ENCODE data around the gene RBFOX2.
"Not testable (repeated sequence)": the region's sequence is repeated elsewhere in the genome, so short reads cannot be mapped to it uniquely, and the experiment has no call there.

RBFOX2 gene

GRCh38 chr22:35721960-35722359, 306.7 kb downstream of the RBFOX2 start:
- no peak overlapping the region for H3K4me3 ChIP-seq (ENCODE audit: low read length)
- no peak overlapping the region for H3K9ac ChIP-seq (ENCODE audit: low read length)
- no peaks in the 10 kb centered on the region for H3K36me3 ChIP-seq (ENCODE audit: control insufficient read depth, insufficient read depth, low read length)
- no peak overlapping the region for H3K27ac ChIP-seq (ENCODE audit: low read depth, low read length)
- H3K27me3 ChIP-seq (ENCODE audit: control insufficient read depth, insufficient read depth, low read length) = no peaks in the 10 kb centered on the region
- H3K4me1 ChIP-seq (ENCODE audit: control insufficient read depth, insufficient read depth, low read length) = no peaks in the 10 kb centered on the region

DNA sequence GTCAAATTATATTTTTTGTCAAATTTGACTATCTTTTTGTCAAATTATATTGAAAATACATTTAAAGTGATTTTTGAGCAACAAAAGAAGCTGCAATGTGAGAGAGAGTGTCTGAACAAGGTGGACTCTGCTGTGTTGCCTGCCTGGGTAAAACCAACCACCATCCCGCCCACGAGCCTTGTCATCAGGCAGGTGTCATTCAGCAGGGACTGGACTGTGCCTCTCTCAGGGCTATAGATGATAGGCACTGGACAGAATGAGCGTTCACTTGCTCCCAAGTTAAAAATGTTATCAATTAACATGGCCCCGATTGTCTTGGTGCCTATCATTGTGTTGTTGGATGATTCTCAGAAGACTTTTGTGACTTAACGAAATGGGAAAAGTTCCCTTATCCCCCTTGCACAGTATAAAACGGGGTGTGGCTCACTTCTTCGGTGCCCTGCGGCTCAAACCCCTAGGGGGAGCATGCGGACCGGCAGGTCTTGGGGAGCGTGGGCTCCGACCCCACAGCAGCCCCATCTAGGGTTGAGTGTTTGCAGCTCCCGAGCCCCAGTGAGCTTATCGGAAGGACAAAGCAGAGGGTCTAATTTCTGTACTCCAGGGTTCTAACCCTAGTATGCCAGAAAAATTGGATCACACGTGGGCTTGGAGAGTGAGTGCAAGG, 309.3 kb downstream of the RBFOX2 start:
- H3K9ac ChIP-seq (ENCODE audit: low read length) = no peak overlapping the region
- H3K27ac ChIP-seq (ENCODE audit: low read depth, low read length) = no peak overlapping the region
- H3K27me3 ChIP-seq (ENCODE audit: control insufficient read depth, insufficient read depth, low read length) = no peaks in the 10 kb centered on the region
- no peaks in the 10 kb centered on the region for H3K36me3 ChIP-seq (ENCODE audit: control insufficient read depth, insufficient read depth, low read length)
- no peak overlapping the region for H3K4me3 ChIP-seq (ENCODE audit: low read length)
- H3K4me1 ChIP-seq (ENCODE audit: control insufficient read depth, insufficient read depth, low read length) = no peaks in the 10 kb centered on the region

DNA sequence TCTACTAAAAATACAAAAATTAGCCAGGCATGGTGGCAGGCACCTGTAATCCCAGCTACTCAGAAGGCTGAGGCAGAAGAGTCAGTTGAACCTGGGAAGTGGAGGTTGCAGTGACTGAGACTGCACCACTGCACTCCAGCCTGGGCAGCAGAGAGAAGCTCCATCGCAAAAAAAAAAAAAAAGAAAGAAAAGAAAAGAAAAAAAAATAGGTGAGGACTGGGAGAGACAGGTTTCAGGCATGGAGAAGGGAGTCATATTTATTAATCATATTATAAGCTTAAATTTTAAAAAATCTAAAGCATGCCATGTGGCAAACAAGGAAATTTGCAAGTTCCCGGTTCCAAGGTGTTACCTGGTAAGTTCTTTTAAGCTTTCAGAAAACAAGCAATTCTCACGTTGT, 311.1 kb downstream of the RBFOX2 start, which contains the start of gene APOL5:
Gene APOL5 (plus strand): TSS at position 301 of the 400 bp plus-strand sequence. CDS start 0 bp downstream, at position 301.
- no peaks in the 10 kb centered on the region for H3K27me3 ChIP-seq (ENCODE audit: control insufficient read depth, insufficient read depth, low read length)
- H3K4me1 ChIP-seq (ENCODE audit: control insufficient read depth, insufficient read depth, low read length) = no peaks in the 10 kb centered on the region
- no peaks in the 10 kb centered on the region for H3K36me3 ChIP-seq (ENCODE audit: control insufficient read depth, insufficient read depth, low read length)
- no peak within 1 kb of the TSS for H3K27ac ChIP-seq (ENCODE audit: low read depth, low read length)
- no peak within 1 kb of the TSS for H3K9ac ChIP-seq (ENCODE audit: low read length)
- no peak within 1 kb of the TSS for H3K4me3 ChIP-seq (ENCODE audit: low read length)

DNA sequence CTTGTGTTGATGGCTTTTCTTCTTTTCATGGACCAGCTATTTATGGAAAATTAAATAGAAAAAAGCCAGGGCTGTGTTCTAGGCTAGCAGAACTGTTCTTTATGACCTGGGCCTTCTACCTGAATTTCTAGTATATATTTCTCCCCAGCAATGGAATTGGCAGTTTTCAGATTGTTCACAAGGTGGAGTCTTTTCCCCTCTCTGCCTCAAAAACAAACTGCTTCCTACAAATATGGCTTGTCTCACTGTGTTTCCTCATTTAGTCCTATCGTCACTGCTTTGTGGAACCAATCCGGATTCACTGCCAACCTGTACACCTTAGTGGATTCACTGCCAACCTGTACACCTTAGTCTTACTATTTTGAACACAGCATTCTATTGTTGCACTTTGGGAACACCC, 316.0 kb downstream of the RBFOX2 start:
- H3K9ac ChIP-seq (ENCODE audit: low read length) = no peak overlapping the region
- no peaks in the 10 kb centered on the region for H3K36me3 ChIP-seq (ENCODE audit: control insufficient read depth, insufficient read depth, low read length)
- H3K4me3 ChIP-seq (ENCODE audit: low read length) = no peak overlapping the region
- H3K27me3 ChIP-seq (ENCODE audit: control insufficient read depth, insufficient read depth, low read length) = no peaks in the 10 kb centered on the region
- no peaks in the 10 kb centered on the region for H3K4me1 ChIP-seq (ENCODE audit: control insufficient read depth, insufficient read depth, low read length)
- H3K27ac ChIP-seq (ENCODE audit: low read depth, low read length) = no peak overlapping the region

GRCh38 chr22:35711336-35711735, 317.3 kb downstream of the RBFOX2 start:
- Histone ChIP-seq H3K27me3 (ENCODE audit: control insufficient read depth, insufficient read depth, low read length) (no peaks in the 10 kb centered on the region), H3K27ac (ENCODE audit: low read depth, low read length) (no peak overlapping the region)

DNA sequence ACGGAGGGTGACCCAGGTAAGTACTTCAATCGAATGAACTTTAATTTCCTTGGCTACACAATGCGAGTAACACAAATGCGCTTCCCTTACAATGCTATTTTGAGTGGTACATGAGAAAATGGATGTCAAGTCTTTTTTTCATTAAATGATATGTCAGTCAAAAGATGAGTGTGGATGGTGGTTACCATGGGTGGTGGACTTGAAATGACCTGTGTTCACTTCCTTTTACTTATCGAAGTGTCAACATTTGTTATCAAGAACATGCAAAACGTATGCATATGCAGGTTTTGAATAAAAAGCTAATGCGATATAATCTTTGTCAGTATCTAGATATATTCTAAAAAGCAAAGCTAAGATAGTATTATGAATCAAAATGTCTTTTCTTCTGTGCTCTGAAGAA, 319.7 kb downstream of the RBFOX2 start:
- Histone ChIP-seq H3K27ac (ENCODE audit: low read depth, low read length) (no peak overlapping the region), H3K27me3 (ENCODE audit: control insufficient read depth, insufficient read depth, low read length) (no peaks in the 10 kb centered on the region), H3K36me3 (ENCODE audit: control insufficient read depth, insufficient read depth, low read length) (no peaks in the 10 kb centered on the region), H3K4me3 (ENCODE audit: low read length) (no peak overlapping the region), H3K4me1 (ENCODE audit: control insufficient read depth, insufficient read depth, low read length) (no peaks in the 10 kb centered on the region), H3K9ac (ENCODE audit: low read length) (no peak overlapping the region)

More at GRCh38 chr22:35711336-35711735, 317.3 kb downstream of the RBFOX2 start:
- Histone ChIP-seq H3K4me1 (ENCODE audit: control insufficient read depth, insufficient read depth, low read length) (no peaks in the 10 kb centered on the region), H3K9ac (ENCODE audit: low read length) (no peak overlapping the region), H3K4me3 (ENCODE audit: low read length) (no peak overlapping the region), H3K36me3 (ENCODE audit: control insufficient read depth, insufficient read depth, low read length) (no peaks in the 10 kb centered on the region)

DNA sequence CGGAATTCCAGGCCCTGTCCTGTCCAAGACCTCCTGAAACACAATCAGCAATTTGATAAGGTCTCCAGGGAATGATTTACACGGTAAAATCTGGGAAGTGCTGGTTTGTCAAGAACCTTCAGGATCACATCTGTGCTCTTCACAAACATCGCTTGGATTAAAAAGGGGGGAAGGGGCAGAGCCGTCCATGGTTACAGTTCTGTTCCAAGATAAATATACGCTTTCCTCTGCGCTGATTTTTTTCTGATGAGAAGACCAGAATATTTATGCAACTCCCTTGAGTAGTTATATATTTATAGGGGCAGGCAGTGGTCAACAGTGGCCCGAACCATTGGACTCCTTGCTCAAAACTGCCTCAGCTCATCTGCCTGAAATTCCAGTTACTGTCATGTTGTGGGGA, 320.2 kb downstream of the RBFOX2 start:
- H3K4me3 ChIP-seq (ENCODE audit: low read length) = no peak overlapping the region

GRCh38 chr22:35705141-35705540, 323.5 kb downstream of the RBFOX2 start:
- no peaks in the 10 kb centered on the region for H3K36me3 ChIP-seq (ENCODE audit: control insufficient read depth, insufficient read depth, low read length)
- H3K9ac ChIP-seq (ENCODE audit: low read length) = no peak overlapping the region
- H3K4me3 ChIP-seq (ENCODE audit: low read length) = no peak overlapping the region
- no peak overlapping the region for H3K27ac ChIP-seq (ENCODE audit: low read depth, low read length)
- H3K27me3 ChIP-seq (ENCODE audit: control insufficient read depth, insufficient read depth, low read length) = no peaks in the 10 kb centered on the region
- no peaks in the 10 kb centered on the region for H3K4me1 ChIP-seq (ENCODE audit: control insufficient read depth, insufficient read depth, low read length)

More for the DNA sequence above, 320.2 kb downstream of the RBFOX2 start:
- Histone ChIP-seq H3K27me3 (ENCODE audit: control insufficient read depth, insufficient read depth, low read length) (no peaks in the 10 kb centered on the region), H3K36me3 (ENCODE audit: control insufficient read depth, insufficient read depth, low read length) (no peaks in the 10 kb centered on the region), H3K9ac (ENCODE audit: low read length) (no peak overlapping the region), H3K4me1 (ENCODE audit: control insufficient read depth, insufficient read depth, low read length) (no peaks in the 10 kb centered on the region), H3K27ac (ENCODE audit: low read depth, low read length) (no peak overlapping the region)

- Histone ChIP-seq H3K36me3 (ENCODE audit: control insufficient read depth, insufficient read depth, low read length) (no peaks in the 10 kb centered on the region), H3K27me3 (ENCODE audit: control insufficient read depth, insufficient read depth, low read length) (no peaks in the 10 kb centered on the region), H3K9ac (ENCODE audit: low read length) (no peak overlapping the region), H3K4me1 (ENCODE audit: control insufficient read depth, insufficient read depth, low read length) (no peaks in the 10 kb centered on the region), H3K27ac (ENCODE audit: low read depth, low read length) (no peak overlapping the region), H3K4me3 (ENCODE audit: low read length) (no peak overlapping the region)
These were observed 324.6 kb downstream of the RBFOX2 start for GRCh38 chr22:35703861-35704584.

DNA sequence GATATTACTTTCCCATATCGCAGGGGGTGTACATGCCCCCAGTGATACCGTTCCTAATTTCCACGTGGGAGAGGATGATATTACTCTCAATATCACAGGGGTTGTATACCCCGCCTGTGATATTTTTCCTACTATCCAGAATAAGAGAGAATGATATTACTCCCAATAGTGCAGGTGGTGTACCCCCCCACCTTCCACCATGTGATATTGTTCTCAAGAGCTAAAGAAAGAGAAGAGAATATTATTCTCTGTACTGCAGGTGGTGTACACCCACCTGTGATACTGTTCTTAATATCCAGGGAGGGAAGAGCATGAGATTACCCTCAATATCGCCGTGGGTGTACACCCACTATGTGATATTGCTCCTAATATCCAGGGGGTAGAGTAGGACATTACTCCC, 328.8 kb downstream of the RBFOX2 start:
- not testable (repeated sequence) for H3K36me3 ChIP-seq (ENCODE audit: control insufficient read depth, insufficient read depth, low read length); H3K27me3 ChIP-seq (ENCODE audit: control insufficient read depth, insufficient read depth, low read length); H3K9ac ChIP-seq (ENCODE audit: low read length); H3K4me3 ChIP-seq (ENCODE audit: low read length); H3K27ac ChIP-seq (ENCODE audit: low read depth, low read length); H3K4me1 ChIP-seq (ENCODE audit: control insufficient read depth, insufficient read depth, low read length)

- Histone ChIP-seq H3K27me3 (ENCODE audit: control insufficient read depth, insufficient read depth, low read length) (no peaks in the 10 kb centered on the region), H3K27ac (ENCODE audit: low read depth, low read length) (no peak overlapping the region), H3K9ac (ENCODE audit: low read length) (no peak overlapping the region)
These were observed 331.5 kb downstream of the RBFOX2 start for GRCh38 chr22:35697142-35697541.

GRCh38 chr22:35695202-35695601, 333.4 kb downstream of the RBFOX2 start:
- Histone ChIP-seq H3K4me1 (ENCODE audit: control insufficient read depth, insufficient read depth, low read length) (no peaks in the 10 kb centered on the region), H3K27ac (ENCODE audit: low read depth, low read length) (no peak overlapping the region), H3K27me3 (ENCODE audit: control insufficient read depth, insufficient read depth, low read length) (no peaks in the 10 kb centered on the region), H3K36me3 (ENCODE audit: control insufficient read depth, insufficient read depth, low read length) (no peaks in the 10 kb centered on the region), H3K9ac (ENCODE audit: low read length) (no peak overlapping the region), H3K4me3 (ENCODE audit: low read length) (no peak overlapping the region)

More at GRCh38 chr22:35697142-35697541, 331.5 kb downstream of the RBFOX2 start:
- H3K4me1 ChIP-seq (ENCODE audit: control insufficient read depth, insufficient read depth, low read length) = no peaks in the 10 kb centered on the region
- no peaks in the 10 kb centered on the region for H3K36me3 ChIP-seq (ENCODE audit: control insufficient read depth, insufficient read depth, low read length)
- H3K4me3 ChIP-seq (ENCODE audit: low read length) = no peak overlapping the region

DNA sequence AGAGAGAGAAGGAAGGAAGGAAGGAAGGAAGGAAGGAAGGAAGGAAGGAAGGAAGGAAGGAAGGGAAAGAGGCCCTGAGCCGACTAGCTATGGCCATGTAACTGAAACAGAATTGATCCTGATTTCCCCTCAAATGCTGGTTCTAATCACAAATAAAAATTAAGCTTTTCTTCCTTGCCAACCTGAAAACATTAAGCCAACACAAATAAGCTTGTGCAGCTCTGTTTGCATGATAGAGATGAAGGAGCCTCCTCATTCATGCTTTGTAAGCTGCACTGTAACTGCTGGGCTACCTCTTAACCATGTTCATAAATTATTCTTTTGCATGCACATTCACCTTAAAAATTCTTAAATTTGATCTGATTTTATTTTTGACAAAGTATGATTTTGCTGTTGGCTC, 338.6 kb downstream of the RBFOX2 start:
- no peak overlapping the region for H3K27ac ChIP-seq (ENCODE audit: low read depth, low read length)
- no peaks in the 10 kb centered on the region for H3K27me3 ChIP-seq (ENCODE audit: control insufficient read depth, insufficient read depth, low read length)
- H3K36me3 ChIP-seq (ENCODE audit: control insufficient read depth, insufficient read depth, low read length) = no peaks in the 10 kb centered on the region
- no peaks in the 10 kb centered on the region for H3K4me1 ChIP-seq (ENCODE audit: control insufficient read depth, insufficient read depth, low read length)
- no peak overlapping the region for H3K4me3 ChIP-seq (ENCODE audit: low read length)
- H3K9ac ChIP-seq (ENCODE audit: low read length) = no peak overlapping the region
